GM21360 (cell line): Measurements from ENCODE around the gene FAM8A1.

Source experiments
- ATAC-seq: cut with Tn5 transposase; IDR thresholded peaks from one replicate; pipeline ENCODE4 v1.9.1; 2021; ENCODE audit warnings: mild to moderate bottlenecking, moderate library complexity; ENCODE audit not compliant: unreplicated experiment

Gene FAM8A1

GRCh38 chr6:17600527-17601385 lies 654 bp downstream of the FAM8A1 start:
- peak; percentile 59 for ATAC-seq

- no peak for ATAC-seq
These were observed 1.2 kb downstream of the FAM8A1 start for GRCh38 chr6:17601386-17601703.

- no peak for ATAC-seq
These were observed 2.8 kb downstream of the FAM8A1 start for GRCh38 chr6:17602888-17603287.

GRCh38 chr6:17606606-17607005 lies 6.5 kb downstream of the FAM8A1 start:
- ATAC-seq, result no peak

DNA sequence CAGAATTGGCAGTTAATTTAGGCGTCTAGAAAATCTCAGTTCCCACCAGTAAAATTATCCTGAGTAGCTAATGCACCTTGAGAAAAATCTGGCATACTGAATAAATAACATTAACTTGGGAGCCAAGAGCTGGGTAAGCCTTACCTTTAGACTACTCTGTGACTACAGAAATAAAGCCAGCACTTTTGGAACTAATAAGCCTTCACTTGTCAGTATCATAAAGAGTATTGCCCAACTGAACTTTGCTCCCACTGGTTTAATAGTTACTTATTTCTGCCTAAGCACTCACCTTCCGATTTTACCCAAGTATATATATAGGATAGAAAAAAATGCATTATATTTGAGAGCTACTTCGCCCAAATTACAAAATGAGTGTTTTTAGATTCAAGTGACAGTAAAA lies 10.7 kb downstream of the FAM8A1 start:
- no peak for ATAC-seq

DNA sequence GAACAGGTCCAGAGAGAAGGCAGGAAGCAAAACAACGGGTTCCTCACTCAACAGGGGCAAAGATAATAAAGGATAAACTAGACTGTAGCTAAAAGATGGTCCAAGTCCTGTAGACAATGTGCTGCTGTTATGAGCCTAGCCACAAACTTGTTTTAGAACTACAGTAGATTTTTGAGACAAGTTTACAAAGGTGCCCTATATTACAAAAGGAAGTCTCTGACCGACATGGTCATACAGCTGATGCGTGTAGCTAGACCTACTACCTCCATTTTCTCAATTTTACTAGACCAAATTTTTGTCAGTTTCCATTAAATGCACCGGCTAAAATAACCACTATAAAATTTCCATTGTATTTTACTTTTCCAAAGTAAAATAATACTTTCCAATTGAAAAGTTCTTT lies 11.9 kb downstream of the FAM8A1 start:
- ATAC-seq, result no peak

- no peak for ATAC-seq
These were observed 15.7 kb downstream of the FAM8A1 start for GRCh38 chr6:17615794-17616193.

GRCh38 chr6:17621003-17621402 lies 20.9 kb downstream of the FAM8A1 start:
- peak; percentile 73 for ATAC-seq

GRCh38 chr6:17622144-17622543 lies 22.0 kb downstream of the FAM8A1 start:
- ATAC-seq, result no peak

DNA sequence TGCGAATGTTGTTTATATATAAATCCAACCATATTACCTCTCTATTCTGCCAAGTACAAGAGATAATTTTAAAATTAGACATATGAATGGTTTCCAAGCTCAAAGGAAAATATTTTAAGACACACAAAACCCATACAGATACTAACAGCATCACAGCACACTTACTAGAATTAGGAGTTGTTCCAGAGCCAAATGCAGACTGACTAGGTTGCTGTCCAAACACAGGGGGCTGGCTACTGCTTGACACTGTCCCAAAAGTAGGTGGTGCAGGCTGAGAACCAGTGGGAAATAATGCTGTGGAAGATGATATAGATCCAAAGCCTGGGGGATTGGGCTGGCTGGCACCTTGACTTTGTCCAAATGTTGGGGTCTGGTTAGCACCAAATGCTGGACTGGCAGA lies 24.3 kb downstream of the FAM8A1 start:
- ATAC-seq, result no peak

- no peak for ATAC-seq
These were observed 28.8 kb downstream of the FAM8A1 start for GRCh38 chr6:17628873-17629272.

- no peak for ATAC-seq
These were observed 29.9 kb downstream of the FAM8A1 start for GRCh38 chr6:17629824-17630510.

DNA sequence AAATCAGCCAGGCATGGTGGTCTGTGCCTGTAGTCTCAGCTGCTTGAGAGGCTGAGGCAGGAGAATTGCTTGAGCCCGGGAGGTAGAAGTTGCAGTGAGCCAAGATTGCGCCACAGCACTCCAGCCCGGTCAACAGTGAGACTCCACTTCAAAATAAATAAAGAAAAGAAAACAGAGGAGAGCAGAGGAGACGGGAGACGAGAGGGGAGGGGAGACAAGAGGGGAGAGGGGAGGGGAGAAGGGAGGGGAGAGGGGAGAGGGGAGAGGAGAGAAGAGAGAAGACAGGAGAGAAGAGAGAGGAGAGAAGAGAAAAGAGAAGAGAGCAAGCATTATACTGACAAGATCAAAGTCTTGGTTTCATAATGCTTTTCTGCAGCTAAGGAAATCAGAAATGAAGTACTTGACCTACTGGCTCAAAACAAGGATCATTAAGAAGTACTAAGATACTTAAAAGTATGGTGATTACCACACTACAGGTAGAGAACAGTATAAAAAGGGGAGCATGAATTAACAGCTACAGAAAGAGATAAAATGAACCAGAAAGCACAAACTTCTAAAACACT lies 30.5 kb downstream of the FAM8A1 start:
- no peak for ATAC-seq

- ATAC-seq, result no peak
These were observed 32.8 kb downstream of the FAM8A1 start for GRCh38 chr6:17632934-17633333.

DNA sequence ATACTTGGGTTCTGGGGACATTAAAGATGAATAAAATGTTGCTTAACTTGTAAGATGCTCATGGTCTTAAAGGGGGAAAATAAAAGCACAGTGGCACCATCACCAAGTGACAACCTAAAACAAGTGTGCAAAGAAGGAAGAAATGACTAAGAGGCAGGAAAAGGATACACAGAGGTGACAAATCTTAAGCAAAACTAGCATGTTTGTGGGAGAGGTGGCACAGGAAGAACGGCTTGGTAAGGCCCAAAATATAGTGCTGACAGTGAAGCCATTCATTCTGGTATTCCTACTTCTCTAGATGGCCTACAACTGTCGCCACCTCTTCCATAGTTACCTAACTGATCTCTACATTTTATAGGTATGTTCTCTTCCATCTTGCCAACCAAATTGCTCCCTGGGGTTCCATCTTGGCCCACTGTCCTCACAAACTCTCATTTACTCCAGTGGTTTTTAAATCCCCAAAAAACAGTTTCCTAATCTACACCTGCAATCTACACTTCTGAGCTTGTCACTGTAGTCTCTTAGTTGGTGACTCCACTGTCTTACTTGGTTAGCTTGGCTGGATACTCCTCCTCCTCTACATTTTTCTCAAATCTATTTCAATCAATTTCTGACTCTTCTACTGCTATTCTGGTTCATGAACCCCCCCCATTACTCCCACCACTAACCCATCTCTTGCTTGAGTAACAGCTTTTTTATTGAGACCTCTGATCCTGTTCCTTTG lies 33.5 kb downstream of the FAM8A1 start:
- no peak for ATAC-seq

GRCh38 chr6:17635568-17635967 lies 35.5 kb downstream of the FAM8A1 start:
- ATAC-seq, result no peak

GRCh38 chr6:17638212-17638715 lies 38.2 kb downstream of the FAM8A1 start:
- ATAC-seq, result no peak

DNA sequence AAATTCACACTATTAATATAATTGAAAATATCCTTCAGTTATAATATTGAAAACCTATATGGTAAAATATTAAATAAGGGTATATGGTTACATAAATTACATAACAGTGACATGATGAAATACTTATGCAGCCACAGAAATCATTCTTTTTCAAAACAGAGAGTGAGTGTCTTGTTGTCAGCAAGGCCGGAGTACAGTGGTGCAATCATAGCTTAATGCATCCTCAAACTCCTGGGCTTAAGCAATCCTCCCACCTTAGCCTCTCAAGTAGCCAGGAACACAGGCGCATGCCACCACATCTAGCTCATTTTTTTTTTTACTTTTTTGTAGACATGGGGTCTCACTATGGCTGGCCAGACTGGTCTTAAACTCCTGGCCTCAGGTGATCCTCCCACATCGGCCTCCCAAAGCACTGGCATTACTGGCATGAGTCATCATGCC lies 40.4 kb downstream of the FAM8A1 start:
- no peak for ATAC-seq

DNA sequence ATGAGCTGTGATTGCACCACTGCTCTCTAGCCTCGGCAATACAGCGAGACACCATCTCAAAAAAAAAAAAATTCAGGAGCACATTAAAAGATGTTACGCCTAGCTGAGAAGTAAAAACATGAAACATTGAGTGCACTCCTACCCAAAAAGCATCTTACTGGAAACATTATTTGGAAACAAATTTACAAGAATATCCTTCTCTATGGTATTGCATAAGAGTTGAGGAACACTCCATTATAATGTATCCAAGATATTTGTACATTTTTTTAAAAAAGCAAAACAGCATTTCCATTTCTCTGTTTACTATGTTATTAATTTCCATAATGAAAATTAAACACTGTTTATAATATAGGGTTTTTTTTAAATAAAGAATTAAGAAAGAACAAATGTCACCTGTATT lies 48.6 kb downstream of the FAM8A1 start:
- ATAC-seq, result no peak

- no peak for ATAC-seq
These were observed 50.7 kb downstream of the FAM8A1 start for GRCh38 chr6:17650656-17651309.
